ENCODE results near the gene DHRS9.

DNA sequence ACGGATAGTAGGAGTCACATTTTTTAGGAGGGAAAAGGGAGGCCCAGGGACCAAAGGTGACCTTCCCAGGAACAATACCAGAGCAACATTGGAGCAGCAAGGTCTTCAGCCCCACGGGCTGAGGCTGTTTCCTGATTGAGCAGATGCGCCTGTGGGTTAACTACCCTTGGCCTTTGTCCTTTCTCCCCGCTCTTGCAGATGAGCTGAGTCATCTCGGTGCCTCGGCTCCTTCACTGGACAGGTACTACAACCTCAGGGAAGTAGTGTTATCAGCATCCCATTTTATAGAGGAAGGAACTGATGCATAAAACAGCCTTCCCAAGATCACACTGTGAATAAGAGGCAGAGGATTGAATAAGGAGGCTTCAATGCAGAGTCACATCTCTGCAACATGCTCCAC lies 43.5 kb downstream of the DHRS9 start:
- TF ChIP-seq CTCF (IDR thresholded peaks at IDR 0.05) (no peak), POLR2A (IDR thresholded peaks at IDR 0.05) (no peak)
